Brain microvascular endothelial cell (primary cell): ENCODE data around the gene BRDT.

ENCODE experiments used
- DNase-seq: peaks from one replicate; pipeline ENCODE4 v3.0.0-alpha.2; 2020
- H3K27ac ChIP-seq: fragments of 250-450 bp; sonication (Bioruptor Pico); 2 replicates; pipeline ENCODE4 v1.5.1; 2020; ENCODE audit warnings: mild to moderate bottlenecking, moderate library complexity
- H3K27me3 ChIP-seq: fragments of 250-450 bp; sonication (Bioruptor Pico); replicated peaks from 2 replicates; pipeline ENCODE4 v1.5.1; 2020; ENCODE audit warnings: mild to moderate bottlenecking
- H3K36me3 ChIP-seq: fragments of 250-450 bp; sonication (Bioruptor Pico); replicated peaks from 2 replicates; pipeline ENCODE4 v1.5.1; 2020; ENCODE audit warnings: mild to moderate bottlenecking
- H3K4me3 ChIP-seq: 2 replicates; pipeline ENCODE4 v1.5.1; 2011; ENCODE audit warnings: low read depth, mild to moderate bottlenecking, control low read depth, low read length, moderate library complexity
- in situ Hi-C: cut with HindIII; loops from 2 replicates; pipeline ENCODE4 v1.10.0; 2017; ENCODE audit warnings: low sequenced_read_pairs, low pct_ligation_motif_present
- TF ChIP-seq, protein P1 (sequence below): IDR thresholded peaks from 2 replicates; pipeline ENCODE4 v1.5.1; 2011; ENCODE audit warnings: low read depth, mild to moderate bottlenecking, moderate library complexity, low read length, control low read depth, inconsistent platforms; ENCODE audit errors: missing control alignments

The BRDT gene

DNA sequence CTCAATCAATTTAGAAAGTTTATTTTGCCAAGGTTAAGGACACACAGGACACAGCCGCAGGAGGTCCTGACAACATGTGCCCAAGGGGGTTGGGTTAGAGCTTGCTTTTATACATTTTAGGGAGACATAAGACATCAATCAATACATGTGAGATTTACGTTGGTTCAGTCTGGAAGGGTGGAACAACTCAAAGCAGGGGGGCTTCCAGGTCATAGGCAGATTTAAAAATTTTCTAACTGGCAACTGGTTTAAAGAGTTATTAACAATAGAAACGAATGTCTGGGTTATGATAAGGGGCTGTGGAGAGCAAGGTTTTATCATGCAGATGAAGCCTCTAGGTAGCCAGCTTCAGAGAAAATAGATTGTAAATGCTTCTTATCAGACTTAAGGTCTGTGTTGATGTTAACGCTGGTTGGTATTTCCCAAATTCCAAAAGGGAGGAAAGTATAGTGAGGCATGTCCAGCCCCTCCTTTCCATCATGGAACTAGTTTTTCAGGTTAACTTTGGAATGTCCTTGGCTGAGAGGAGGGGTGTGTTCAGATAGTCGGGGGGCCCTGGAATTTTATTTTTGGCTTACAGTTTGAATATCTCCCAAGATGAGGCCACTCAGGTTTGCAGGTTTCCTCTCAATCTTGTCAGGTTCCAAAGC lies 32.3 kb upstream of the BRDT start:
- in situ Hi-C loops = no loop called here
- no peak overlapping the region for H3K27ac ChIP-seq
- TF ChIP-seq, protein P1, sequence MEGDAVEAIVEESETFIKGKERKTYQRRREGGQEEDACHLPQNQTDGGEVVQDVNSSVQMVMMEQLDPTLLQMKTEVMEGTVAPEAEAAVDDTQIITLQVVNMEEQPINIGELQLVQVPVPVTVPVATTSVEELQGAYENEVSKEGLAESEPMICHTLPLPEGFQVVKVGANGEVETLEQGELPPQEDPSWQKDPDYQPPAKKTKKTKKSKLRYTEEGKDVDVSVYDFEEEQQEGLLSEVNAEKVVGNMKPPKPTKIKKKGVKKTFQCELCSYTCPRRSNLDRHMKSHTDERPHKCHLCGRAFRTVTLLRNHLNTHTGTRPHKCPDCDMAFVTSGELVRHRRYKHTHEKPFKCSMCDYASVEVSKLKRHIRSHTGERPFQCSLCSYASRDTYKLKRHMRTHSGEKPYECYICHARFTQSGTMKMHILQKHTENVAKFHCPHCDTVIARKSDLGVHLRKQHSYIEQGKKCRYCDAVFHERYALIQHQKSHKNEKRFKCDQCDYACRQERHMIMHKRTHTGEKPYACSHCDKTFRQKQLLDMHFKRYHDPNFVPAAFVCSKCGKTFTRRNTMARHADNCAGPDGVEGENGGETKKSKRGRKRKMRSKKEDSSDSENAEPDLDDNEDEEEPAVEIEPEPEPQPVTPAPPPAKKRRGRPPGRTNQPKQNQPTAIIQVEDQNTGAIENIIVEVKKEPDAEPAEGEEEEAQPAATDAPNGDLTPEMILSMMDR = no peak
- H3K4me3 ChIP-seq = no peak overlapping the region
- H3K27me3 ChIP-seq = no peaks in the 10 kb centered on the region
- H3K36me3 ChIP-seq = no peaks in the 10 kb centered on the region
- no peak for DNase-seq

DNA sequence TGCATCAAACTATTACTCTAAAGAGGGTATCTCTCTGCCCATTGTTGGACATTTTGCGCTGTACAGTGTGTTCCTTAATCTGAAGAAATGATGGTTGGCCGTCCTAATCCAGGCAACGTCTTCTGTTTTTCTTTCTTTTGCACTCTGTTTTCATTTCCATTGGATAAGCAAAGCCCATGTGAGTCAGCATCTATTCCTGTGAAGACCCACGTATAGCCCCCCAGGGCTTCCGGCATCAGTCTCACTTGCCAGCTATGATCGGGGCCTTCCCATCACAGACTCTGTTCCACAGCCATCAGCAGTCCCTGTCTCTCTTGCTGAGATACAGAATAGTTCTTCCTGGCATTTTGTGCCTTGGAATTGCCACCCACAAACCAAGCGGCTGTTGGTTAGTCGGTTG lies 29.2 kb upstream of the BRDT start:
- no peaks in the 10 kb centered on the region for H3K27me3 ChIP-seq
- H3K4me3 ChIP-seq = no peak overlapping the region
- peak; percentile 39 for DNase-seq
- TF ChIP-seq, protein P1 = no peak
- in situ Hi-C loops = no loop called here
- no peaks in the 10 kb centered on the region for H3K36me3 ChIP-seq
- no peak overlapping the region for H3K27ac ChIP-seq

DNA sequence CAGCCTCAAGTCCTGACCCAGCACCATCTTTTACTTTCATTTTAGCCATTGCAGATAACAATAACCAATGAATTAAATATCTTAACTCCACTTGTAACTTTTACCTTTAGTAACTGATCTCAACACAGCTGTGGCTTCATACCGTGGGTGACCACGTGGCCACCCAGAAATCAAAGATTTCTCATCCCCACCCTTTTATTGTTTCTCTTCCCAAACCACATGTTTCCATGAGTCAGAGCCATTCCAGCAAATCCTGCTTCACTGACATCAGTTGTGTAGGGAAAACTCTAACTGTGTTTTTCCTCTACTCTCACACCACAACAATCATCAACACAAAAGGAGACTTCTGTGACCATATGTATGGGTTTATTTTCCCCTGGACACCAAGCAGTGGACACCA lies 25.1 kb upstream of the BRDT start:
- peak; percentile 35 for DNase-seq
- Histone ChIP-seq H3K36me3 (no peaks in the 10 kb centered on the region), H3K27ac (no peak overlapping the region), H3K4me3 (no peak overlapping the region), H3K27me3 (no peaks in the 10 kb centered on the region)
- TF ChIP-seq, protein P1 = no peak
- in situ Hi-C loops = no loop called here

DNA sequence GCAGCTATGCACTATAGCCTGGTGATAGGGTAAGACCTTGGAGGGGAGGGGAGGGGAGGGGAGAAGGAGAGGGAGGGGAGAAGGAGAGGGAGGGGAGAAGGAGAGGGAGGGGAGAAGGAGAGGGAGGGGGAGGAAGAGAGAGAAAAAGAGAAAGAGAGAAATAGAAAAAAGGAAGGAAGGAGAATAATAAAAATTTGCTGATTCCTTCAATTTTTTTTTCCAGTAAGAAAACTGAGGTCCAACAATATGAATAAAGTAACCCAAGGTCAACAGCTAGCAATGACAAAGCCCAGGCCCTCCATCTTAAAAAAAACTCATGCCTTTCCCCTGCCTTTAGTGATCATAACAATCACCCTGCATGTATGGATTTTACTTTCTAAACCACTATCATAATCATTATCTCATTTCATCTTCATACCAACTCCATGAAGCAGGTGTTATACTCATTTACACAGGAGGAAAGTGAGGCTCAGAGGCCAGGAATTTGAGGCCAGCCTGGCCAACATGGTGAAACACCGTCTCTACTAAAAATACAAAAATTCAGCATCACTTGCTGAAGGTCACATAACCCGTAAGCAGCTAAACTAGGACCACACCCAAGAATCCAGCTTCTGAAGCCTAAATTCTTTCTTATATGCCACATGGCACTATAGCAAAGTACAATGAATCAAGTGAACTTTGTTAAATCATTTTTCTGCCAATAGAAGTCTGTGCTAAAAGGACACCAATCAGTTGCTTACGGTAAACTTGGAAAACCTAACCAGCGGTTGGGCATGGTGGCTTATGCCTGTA lies 23.4 kb upstream of the BRDT start:
- Histone ChIP-seq H3K27ac (no peak overlapping the region), H3K27me3 (no peaks in the 10 kb centered on the region), H3K36me3 (no peaks in the 10 kb centered on the region), H3K4me3 (no peak overlapping the region)
- DNase-seq = no peak
- in situ Hi-C loops = no loop called here
- TF ChIP-seq, protein P1 = no peak

GRCh38 chr1:91928026-91928425 lies 21.2 kb upstream of the BRDT start:
- Histone ChIP-seq H3K4me3 (no peak overlapping the region), H3K27ac (no peak overlapping the region), H3K27me3 (no peaks in the 10 kb centered on the region), H3K36me3 (no peaks in the 10 kb centered on the region)
- TF ChIP-seq, protein P1 = no peak
- in situ Hi-C loops = no loop called here
- DNase-seq = no peak
